Gastrocnemius medialis (tissue), 4 donors: ENCODE measurements around the gene SESN3. TPM values are rescaled to one million over a fixed set of nuclear protein-coding genes. Genes with fewer than 3 reads are reported as not detected.

Source experiments
- ATAC-seq, 2 donors: fragments of 150-250 bp; one replicate each; pipeline ENCODE4 v1.9.1; 2016
- DNase-seq, 2 donors: peaks; one replicate each; pipeline ENCODE4 v3.0.0-alpha.2; 2019
- H3K27ac ChIP-seq, 4 donors: fragments of 200-600 bp; sonication (generic); 1 replicate in 1 of 4; 2 replicates in 3 of 4; pipeline ENCODE4 v1.5.1; 2016 to 2018; ENCODE audit warnings: mild to moderate bottlenecking in 2 of 4, moderate library complexity in 1 of 4
- H3K27me3 ChIP-seq, 3 donors: fragments of 200-600 bp; sonication (generic) in 2 of 3; 1 replicate in 1 of 3; 2 replicates in 2 of 3; pipeline versions ENCODE4 v1.5.1 to v1.6.0; 2016 to 2019; ENCODE audit warnings: mild to moderate bottlenecking in 1 of 3, moderate library complexity in 1 of 3
- H3K36me3 ChIP-seq, 2 donors: fragments of 200-600 bp; sonication (generic) in 1 of 2; one replicate each; pipeline ENCODE4 v1.5.1; 2017 to 2018
- H3K4me1 ChIP-seq, 2 donors: fragments of 200-600 bp; sonication (generic) in 1 of 2; one replicate each; pipeline ENCODE4 v1.5.1; 2016 to 2017; ENCODE audit warnings: mild to moderate bottlenecking in 2 of 2
- H3K4me3 ChIP-seq, 4 donors: fragments of 200-600 bp; sonication (generic) in 3 of 4; 1 replicate in 1 of 4; 2 replicates in 3 of 4; pipeline ENCODE4 v1.5.1; 2016 to 2019; ENCODE audit warnings: mild to moderate bottlenecking in 2 of 4
- H3K9me3 ChIP-seq, 3 donors: fragments of 200-600 bp; sonication (generic) in 2 of 3; 1 replicate in 1 of 3; 2 replicates in 2 of 3; pipeline ENCODE4 v1.5.1; 2016 to 2019
- POLR2A ChIP-seq, 2 donors: fragments of 450-650 bp; IDR thresholded peaks; one replicate each; pipeline ENCODE4 v1.6.1; 2017; ENCODE audit warnings: antibody characterized with exemption in 2 of 2, mild to moderate bottlenecking in 2 of 2, moderate library complexity in 2 of 2
- in situ Hi-C, 4 donors: fragments of 200-750 bp; cut with MboI; loops; one replicate each; pipeline versions ENCODE4 v1.15.0 to v1.8.0; 2017; ENCODE audit warnings: low sequenced_read_pairs in 4 of 4
- intact Hi-C: fragments of 100-400 bp; cut with DNase I; formaldehyde crosslinking; loops from one replicate; pipeline ENCODE4 v1.15.1; 2023; ENCODE audit warnings: low total_unique reads
- total RNA-seq, 4 donors: library from RNA; depleted of rRNA; stranded (reverse); fragments of >200 nt; gene quantifications; one replicate each; pipeline versions ENCODE4 v1.1.0 to v1.2.3, GENCODE V29; 2016
- TF ChIP-seq, protein P1 (sequence below), 5 experiments: fragments of 450-650 bp in 3 of 5; fragments of 200-600 bp in 2 of 5; sonication (generic) in 2 of 5; IDR thresholded peaks in 4 of 5; conservative IDR thresholded peaks in 1 of 5; 1 replicate in 4 of 5; 2 replicates in 1 of 5; pipeline ENCODE4 v1.5.1; 2016 to 2019; ENCODE audit warnings: antibody characterized with exemption in 5 of 5, mild to moderate bottlenecking in 3 of 5, moderate library complexity in 3 of 5

The SESN3 gene
- total RNA-seq, 4 donors from 2014 or later = 6.0 to 10.8 (median 7.8) TPM

DNA sequence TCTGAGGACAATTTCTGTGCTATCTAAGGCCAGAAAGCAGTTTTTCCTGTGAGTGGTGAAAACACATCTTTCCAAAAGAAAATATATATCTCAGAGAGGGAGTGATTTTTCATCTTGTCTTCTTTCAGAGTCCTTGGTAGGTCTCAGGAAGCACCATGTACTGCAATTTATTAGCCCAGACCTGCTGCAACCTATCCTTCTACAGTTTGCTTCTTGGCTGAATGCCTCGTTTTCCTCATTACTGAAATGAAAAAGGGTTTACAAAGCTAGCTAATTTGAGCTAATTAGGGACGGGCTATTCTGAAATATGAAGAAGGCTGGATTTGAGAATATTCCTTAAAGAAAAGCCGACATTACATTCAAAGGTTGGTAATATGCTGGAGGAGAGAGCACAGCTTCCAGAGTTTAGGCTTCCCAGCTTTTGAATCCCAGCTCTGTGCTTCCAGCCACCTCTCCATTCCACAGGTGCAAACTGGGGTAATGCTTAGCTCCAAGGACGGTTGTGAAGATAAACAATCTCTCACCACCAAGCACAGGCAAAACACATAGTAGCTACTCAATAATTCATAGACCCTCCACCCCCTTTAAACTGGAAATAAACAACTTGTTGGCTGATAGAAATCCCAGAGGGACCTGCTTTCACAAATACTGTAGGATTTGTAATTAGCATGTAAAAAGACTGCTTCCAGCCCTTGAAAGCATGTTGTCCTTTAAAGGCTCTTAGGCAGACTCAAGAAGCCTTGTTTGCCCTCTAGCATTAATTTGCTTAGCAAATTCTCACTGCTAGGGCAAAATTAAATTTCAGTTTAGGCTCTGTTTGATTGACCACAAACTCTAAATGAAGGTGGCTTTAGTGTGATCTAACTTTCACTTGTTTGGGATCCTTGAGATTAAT lies 24.5 kb upstream of the SESN3 start:
- in situ Hi-C loops = no loop called here
- Histone ChIP-seq H3K27ac (no peak overlapping the region), H3K9me3 (no peaks in the 10 kb centered on the region), H3K36me3 (no peaks in the 10 kb centered on the region), H3K4me1 (peaks cover 0 to 9% of the 10 kb centered on the region in 2 donors), H3K27me3 (no peaks in the 10 kb centered on the region), H3K4me3 (no peak overlapping the region)
- TF ChIP-seq, protein P1, sequence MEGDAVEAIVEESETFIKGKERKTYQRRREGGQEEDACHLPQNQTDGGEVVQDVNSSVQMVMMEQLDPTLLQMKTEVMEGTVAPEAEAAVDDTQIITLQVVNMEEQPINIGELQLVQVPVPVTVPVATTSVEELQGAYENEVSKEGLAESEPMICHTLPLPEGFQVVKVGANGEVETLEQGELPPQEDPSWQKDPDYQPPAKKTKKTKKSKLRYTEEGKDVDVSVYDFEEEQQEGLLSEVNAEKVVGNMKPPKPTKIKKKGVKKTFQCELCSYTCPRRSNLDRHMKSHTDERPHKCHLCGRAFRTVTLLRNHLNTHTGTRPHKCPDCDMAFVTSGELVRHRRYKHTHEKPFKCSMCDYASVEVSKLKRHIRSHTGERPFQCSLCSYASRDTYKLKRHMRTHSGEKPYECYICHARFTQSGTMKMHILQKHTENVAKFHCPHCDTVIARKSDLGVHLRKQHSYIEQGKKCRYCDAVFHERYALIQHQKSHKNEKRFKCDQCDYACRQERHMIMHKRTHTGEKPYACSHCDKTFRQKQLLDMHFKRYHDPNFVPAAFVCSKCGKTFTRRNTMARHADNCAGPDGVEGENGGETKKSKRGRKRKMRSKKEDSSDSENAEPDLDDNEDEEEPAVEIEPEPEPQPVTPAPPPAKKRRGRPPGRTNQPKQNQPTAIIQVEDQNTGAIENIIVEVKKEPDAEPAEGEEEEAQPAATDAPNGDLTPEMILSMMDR (IDR thresholded peaks at IDR 0.05 in 4 of 5, conservative IDR thresholded peaks at IDR 0.05 in 1 of 5) = no peak
- TF ChIP-seq POLR2A (IDR thresholded peaks at IDR 0.05) = no peak
- DNase-seq (no peak), ATAC-seq (no peak)
- intact Hi-C loops = no loop called here

DNA sequence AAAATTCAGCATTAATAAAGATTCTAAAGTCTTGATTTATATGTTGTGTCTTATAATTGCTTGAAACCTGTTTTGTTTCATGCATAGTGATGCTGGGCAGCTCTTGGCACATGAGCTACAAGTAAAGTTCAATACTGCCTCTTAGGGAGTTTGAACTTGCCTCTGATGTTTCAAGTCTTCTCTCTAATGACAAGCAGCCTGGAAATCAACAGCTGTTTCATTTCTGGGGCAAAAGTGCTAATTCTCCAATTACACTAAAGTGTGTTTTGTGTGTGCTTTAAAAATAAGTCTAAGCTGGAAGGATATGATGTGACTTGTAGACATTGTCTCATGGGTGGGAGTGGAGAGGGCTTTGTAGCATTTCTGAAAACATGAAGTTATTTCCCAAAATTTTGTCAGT lies 23.7 kb upstream of the SESN3 start:
- TF ChIP-seq POLR2A (IDR thresholded peaks at IDR 0.05) = no peak
- TF ChIP-seq, protein P1 (IDR thresholded peaks at IDR 0.05 in 4 of 5, conservative IDR thresholded peaks at IDR 0.05 in 1 of 5) = no peak
- ATAC-seq (no peak), DNase-seq (no peak)
- intact Hi-C loops = no loop called here
- in situ Hi-C loops = no loop called here
- H3K4me1 ChIP-seq = peaks cover 0 to 9% of the 10 kb centered on the region in 2 donors
- H3K27ac ChIP-seq = no peak overlapping the region
- H3K36me3 ChIP-seq = no peaks in the 10 kb centered on the region
- no peaks in the 10 kb centered on the region for H3K9me3 ChIP-seq
- no peaks in the 10 kb centered on the region for H3K27me3 ChIP-seq
- no peak overlapping the region for H3K4me3 ChIP-seq

DNA sequence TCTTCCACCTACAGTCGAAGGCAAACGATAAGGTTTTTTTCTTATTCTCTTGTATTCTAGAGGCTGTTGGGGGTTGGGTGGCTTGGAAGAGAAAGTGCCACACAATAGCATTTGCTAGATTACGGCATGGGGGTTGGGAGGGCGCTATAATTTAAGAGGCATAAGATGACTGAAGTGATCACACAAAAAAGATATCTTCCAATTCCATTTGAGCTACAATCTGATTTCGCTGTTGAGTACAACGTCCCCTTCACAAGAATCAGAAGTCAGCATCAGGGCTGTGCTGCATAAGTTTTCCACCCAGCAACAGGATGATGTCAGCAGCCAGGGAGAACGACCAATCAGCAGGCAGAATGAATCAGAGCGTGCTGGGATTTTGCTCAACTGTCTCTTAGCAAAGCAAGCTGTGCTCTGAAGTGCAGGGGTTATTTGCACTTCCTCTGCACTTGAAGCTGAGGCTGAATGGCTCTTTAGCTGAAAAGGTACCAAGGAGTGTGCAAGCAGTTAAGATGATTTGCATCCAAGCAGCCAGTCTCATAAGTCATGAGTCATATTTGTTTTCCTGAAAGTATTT lies 23.2 kb upstream of the SESN3 start:
- peak overlapping the region; percentile 21 to 57 (median 40) for H3K4me3 ChIP-seq
- DNase-seq (peak; percentile 68 to 71), ATAC-seq (peak; percentile 98 to 100)
- TF ChIP-seq, protein P1 (IDR thresholded peaks at IDR 0.05 in 4 of 5, conservative IDR thresholded peaks at IDR 0.05 in 1 of 5) = no peak
- TF ChIP-seq POLR2A (IDR thresholded peaks at IDR 0.05) = peak in 1 of 2 donors; percentile 26
- H3K27ac ChIP-seq = peak overlapping the region in 2 of 4 donors; percentile 25 to 48
- H3K4me1 ChIP-seq = peaks cover 0 to 9% of the 10 kb centered on the region in 2 donors
- no peaks in the 10 kb centered on the region for H3K36me3 ChIP-seq
- no peaks in the 10 kb centered on the region for H3K27me3 ChIP-seq
- in situ Hi-C loops (no loop called here), intact Hi-C loops (no loop called here)
- H3K9me3 ChIP-seq = no peaks in the 10 kb centered on the region

DNA sequence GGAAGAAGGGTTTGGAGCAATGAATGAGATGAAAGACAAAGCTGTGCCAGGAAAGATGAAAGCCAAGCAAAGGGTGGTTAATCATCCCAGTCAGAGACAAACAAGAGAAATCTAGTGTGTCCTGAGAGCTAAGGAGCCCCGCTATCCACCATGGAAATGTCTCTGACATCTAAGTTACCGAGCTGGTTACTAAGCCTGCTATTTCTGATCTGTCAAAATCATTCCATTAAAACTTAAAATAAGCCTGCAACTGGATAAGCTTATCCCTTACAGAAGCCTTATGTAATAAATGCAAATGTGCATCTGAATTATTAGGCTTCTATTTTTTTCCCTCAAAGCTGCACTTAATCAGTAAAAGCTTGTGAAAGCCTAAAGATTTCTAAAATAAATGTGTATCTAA lies 22.1 kb upstream of the SESN3 start:
- no peak for ATAC-seq
- Histone ChIP-seq H3K4me3 (no peak overlapping the region), H3K27ac (no peak overlapping the region), H3K9me3 (no peaks in the 10 kb centered on the region), H3K27me3 (no peaks in the 10 kb centered on the region), H3K36me3 (no peaks in the 10 kb centered on the region), H3K4me1 (peaks cover 0 to 9% of the 10 kb centered on the region in 2 donors)
- no peak for DNase-seq
- intact Hi-C loops (no loop called here), in situ Hi-C loops (no loop called here)
- TF ChIP-seq, protein P1 (IDR thresholded peaks at IDR 0.05 in 4 of 5, conservative IDR thresholded peaks at IDR 0.05 in 1 of 5) = no peak
- TF ChIP-seq POLR2A (IDR thresholded peaks at IDR 0.05) = no peak
